Measurements from ENCODE around the gene SSR3.

SSR3 gene

GRCh38 chr3:156554842-156555687, at the start of gene SSR3:
Gene SSR3, minus strand, starts transcription at chr3:156555117. Its CDS starts 28 bp downstream, at chr3:156555089.
- peak; percentile 91 for DNase-seq (ENCODE audit: low spot score)
- no peak for TF ChIP-seq CTCF (IDR thresholded peaks at IDR 0.05; ENCODE audit: extremely low read depth, insufficient read depth, missing control alignments)
- in situ Hi-C loops (cut with MboI; ENCODE audit: low pct_unique_long_range_greater_than_20kb, low sequenced_read_pairs, unreplicated experiment), result loop anchor here (10.0 kb wide), 1 partner anchor 110 kb away; no protein-coding TSS in a partner anchor

GRCh38 chr3:156604064-156604641, 49.2 kb upstream of the SSR3 start:
- in situ Hi-C loops (cut with MboI; ENCODE audit: low pct_unique_long_range_greater_than_20kb, low sequenced_read_pairs, unreplicated experiment), result no loop called here
- DNase-seq (ENCODE audit: low spot score), result no peak
- no peak for TF ChIP-seq CTCF (IDR thresholded peaks at IDR 0.05; ENCODE audit: extremely low read depth, insufficient read depth, missing control alignments)

- in situ Hi-C loops (cut with MboI; ENCODE audit: low pct_unique_long_range_greater_than_20kb, low sequenced_read_pairs, unreplicated experiment), result no loop called here
- no peak for DNase-seq (ENCODE audit: low spot score)
- TF ChIP-seq CTCF (IDR thresholded peaks at IDR 0.05; ENCODE audit: extremely low read depth, insufficient read depth, missing control alignments), result no peak
These were observed 48.6 kb upstream of the SSR3 start for GRCh38 chr3:156603379-156604017.

- DNase-seq (ENCODE audit: low spot score), result peak; percentile 46
- in situ Hi-C loops (cut with MboI; ENCODE audit: low pct_unique_long_range_greater_than_20kb, low sequenced_read_pairs, unreplicated experiment), result no loop called here
- TF ChIP-seq CTCF (IDR thresholded peaks at IDR 0.05; ENCODE audit: extremely low read depth, insufficient read depth, missing control alignments), result no peak
These were observed 47.5 kb upstream of the SSR3 start for GRCh38 chr3:156602424-156602823.

- in situ Hi-C loops (cut with MboI; ENCODE audit: low pct_unique_long_range_greater_than_20kb, low sequenced_read_pairs, unreplicated experiment), result no loop called here
- no peak for DNase-seq (ENCODE audit: low spot score)
- no peak for TF ChIP-seq CTCF (IDR thresholded peaks at IDR 0.05; ENCODE audit: extremely low read depth, insufficient read depth, missing control alignments)
These were observed 46.6 kb upstream of the SSR3 start for GRCh38 chr3:156601497-156601896.

- no peak for DNase-seq (ENCODE audit: low spot score)
- TF ChIP-seq CTCF (IDR thresholded peaks at IDR 0.05; ENCODE audit: extremely low read depth, insufficient read depth, missing control alignments), result no peak
- in situ Hi-C loops (cut with MboI; ENCODE audit: low pct_unique_long_range_greater_than_20kb, low sequenced_read_pairs, unreplicated experiment), result no loop called here
These were observed 45.9 kb upstream of the SSR3 start for GRCh38 chr3:156600834-156601233.
